HG03095 (cell line): ENCODE data around the gene PROSER3.

ENCODE experiments used
- ATAC-seq: cut with Tn5 transposase; IDR thresholded peaks from one replicate; pipeline ENCODE4 v1.9.1; 2021; ENCODE audit warnings: moderate library complexity; ENCODE audit not compliant: unreplicated experiment

Gene PROSER3

DNA sequence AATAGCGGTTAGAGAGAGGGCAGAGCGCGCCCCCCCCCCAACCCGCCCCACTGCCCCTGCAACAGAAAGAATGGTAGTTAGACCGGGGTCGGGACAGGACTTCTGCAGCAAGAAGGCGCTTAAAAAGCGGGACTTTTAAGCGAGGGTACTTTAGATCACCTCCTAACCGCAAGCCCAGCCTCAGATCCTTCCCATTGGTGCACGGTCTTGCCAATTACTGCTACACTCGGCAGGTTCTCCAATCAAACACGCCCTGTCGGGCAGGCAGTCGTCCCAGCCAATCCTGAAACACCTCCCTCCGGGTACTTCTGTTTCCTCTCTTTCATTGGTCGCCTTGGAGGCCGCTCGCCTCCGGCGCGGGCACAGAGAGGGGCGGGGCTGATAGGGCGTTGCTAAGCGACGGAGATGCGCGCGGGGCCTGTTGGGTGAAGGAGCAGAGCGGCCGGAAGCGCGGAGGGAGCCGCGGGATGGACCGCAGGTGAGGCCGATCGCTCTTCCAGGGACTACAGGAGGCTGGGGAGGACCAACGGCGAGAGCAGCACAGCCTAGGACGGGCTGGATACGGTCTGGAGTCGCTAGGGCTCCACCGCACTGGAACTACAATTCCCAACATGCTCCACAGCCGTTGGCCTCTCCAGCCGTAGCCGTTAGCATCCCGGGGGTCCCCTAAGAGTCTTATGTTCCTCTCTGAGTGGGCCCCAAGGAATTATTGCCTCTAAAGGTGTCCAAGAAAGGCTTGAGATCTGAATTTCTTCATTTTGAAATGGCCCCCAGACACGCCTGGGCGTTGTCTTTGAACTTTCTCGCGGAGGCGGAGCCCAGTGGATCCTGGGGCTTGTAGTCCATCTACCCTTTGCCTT lies at the start of gene PROSER3:
PROSER3 (plus strand) TSS at position 428 of the 860 bp plus-strand sequence; CDS start at position 468, 40 bp downstream.
- ATAC-seq = peak; percentile 85

DNA sequence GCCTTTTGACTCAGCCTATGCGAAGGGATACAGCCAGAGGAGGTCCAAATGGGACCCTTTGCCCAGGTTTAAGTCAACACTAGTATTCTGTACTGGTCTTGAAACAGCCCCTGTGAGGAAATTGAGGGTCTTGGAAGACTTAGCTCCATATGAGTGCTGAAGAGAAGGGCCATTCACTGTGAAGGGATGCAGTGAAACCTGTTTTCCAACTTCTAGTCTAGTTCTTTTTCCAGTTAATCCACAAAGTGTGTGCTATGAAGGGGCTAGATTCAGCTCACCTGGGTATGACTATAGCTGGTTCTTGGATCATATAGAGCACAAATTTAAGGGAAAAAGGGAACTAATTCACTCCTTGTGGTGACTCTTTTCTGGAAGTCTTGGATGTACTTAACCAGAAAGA lies 49.6 kb upstream of the PROSER3 start:
- no peak for ATAC-seq

DNA sequence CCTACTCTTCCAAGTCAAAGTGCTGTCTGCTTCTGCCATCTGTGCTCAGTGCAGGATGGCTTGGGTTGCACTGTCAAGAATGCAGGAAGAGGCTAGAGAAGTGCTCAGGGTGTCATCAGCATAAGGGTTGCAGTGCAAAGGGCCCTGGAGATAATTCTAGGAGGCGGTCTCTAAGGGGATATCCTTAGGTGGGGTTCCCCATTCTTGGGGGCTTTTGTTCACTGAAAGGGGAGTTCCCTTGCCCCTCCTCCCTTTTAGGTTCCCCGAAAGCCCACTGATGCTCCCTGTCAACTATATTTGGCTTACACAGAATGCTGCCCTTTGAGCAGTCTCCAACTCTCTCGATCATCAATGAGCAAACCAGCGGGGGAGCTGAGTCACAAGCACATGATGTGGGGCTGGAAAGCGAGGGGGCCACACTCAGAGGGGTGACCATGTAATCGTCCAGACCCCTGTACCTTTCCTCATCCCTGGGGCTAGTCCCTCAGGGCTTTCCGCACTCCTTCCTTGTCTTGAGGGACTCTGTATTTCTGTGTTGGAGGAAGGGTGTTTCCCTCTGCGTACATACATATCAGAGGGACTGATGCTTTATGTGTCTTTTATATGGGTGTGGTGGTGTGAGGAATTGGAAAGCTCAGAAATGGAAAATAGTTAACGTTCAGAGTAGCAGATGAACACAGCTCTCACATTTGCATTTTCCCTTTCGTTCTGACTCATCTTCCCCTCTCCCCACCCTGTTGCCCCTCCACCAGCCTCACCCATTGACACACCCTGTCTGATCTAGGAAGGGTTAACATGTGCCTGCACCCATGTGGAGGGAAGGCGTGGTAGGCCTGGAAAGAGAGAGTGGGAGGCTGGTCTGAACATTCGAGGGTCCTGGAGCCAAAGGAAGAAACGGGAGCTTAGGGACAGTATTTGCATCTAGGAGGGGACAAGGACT lies 46.9 kb upstream of the PROSER3 start:
- no peak for ATAC-seq

DNA sequence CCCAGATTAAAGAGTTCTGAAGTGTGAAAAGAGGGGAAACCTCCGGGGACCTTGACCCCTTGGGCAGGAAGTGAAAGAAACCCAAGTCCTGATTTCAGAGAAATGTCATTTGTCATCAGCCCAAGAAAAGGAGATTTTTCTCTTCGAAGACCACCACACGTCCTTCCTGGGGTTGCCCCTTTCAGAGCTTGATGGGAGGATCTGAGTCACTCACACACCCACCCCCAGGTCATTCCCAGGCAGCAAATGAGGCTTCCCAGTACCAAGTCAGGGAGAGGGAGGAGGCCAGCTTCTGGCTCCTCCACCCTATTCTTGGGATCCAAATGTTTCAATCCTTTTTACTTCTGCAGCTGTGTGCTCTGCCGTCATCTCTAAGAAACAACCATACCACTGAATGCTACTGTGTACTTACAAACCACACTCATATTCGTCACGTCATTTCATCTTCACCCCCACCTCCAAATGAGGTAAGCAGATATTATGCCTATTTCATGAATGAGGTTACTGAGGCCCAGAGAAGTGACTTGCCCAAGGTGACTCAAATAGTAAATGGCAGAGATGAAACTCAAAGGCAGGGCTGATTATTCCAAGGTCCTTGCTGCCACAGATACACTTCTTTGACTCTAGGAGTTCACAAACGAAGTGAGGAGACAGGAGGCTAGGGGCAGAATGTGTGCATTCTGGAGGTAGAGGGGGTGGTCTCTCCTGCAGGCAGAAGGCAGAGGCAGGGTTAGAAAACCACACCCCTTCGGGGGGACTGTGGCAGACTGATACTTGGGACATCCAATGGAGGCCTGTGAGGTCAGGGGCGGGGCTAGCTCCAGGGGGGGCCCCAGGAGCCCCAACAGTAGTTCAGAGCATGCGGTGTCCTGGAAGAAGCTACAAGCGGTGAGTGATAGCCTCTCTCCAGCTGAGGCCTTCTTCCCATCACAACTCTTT lies 45.1 kb upstream of the PROSER3 start:
- peak; percentile 20 for ATAC-seq

DNA sequence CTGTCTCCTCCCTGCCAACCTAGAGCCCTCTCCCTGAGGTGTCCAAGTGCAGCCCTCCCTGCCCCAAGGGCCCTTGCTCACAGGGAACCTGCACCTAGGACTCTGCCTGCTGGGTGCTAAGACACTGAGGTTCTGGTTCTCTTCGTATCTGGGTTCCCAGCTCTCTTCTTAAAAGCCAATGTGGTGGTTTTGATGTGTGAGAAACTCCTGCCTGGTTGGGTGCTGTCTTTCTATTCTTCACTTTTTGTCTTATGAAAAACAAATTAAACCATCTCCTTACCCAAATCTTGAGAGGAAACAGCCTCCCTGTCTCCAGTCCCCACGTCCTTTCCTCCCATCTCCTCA lies 44.5 kb upstream of the PROSER3 start:
- no peak for ATAC-seq

DNA sequence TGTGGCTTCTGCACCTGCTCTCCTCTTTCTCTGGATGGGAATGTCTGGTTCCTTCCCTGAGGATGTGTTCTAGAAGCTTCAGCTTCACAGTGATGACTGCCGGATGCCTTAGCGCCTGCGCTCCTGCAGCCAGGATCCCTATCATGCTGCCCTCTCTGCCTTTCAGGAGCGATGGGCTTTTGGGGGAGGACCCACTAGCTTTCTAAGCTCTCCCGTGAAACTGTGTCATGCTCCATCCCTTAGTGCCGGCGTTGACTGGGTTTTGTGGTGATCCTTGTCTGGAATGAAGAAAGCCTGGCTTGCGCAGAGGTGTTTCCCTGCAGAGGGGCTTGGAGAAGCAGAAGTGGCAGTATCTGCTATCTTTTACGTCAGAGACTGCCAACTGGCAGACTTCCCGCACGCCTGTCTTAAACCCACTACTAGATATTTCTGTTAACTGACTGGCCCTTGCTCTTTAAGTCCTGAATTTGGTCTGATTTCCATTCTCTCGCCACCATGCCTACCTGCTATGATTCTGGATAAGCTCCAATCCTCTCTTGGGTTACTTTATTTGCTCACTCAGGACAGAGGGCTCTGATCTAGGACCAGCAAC lies 44.0 kb upstream of the PROSER3 start:
- ATAC-seq = no peak

DNA sequence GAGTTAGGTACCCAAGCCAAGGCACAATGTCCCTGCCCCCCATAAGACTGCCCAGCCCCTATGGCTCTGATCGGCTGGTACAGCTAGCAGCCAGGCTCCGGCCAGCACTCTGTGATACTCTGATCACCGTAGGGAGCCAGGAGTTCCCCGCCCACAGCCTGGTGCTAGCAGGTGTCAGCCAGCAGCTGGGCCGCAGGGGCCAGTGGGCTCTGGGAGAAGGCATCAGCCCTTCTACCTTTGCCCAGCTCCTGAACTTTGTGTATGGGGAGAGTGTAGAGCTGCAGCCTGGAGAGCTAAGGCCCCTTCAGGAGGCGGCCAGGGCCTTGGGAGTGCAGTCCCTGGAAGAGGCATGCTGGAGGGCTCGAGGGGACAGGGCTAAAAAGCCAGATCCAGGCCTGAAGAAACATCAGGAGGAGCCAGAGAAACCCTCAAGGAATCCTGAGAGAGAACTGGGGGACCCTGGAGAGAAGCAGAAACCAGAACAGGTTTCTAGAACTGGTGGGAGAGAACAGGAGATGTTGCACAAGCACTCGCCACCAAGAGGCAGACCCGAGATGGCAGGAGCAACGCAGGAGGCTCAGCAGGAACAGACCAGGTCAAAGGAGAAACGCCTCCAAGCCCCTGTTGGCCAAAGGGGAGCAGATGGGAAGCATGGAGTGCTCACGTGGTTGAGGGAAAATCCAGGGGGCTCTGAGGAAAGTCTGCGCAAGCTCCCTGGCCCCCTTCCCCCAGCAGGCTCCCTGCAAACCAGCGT lies 43.2 kb upstream of the PROSER3 start:
- no peak for ATAC-seq

DNA sequence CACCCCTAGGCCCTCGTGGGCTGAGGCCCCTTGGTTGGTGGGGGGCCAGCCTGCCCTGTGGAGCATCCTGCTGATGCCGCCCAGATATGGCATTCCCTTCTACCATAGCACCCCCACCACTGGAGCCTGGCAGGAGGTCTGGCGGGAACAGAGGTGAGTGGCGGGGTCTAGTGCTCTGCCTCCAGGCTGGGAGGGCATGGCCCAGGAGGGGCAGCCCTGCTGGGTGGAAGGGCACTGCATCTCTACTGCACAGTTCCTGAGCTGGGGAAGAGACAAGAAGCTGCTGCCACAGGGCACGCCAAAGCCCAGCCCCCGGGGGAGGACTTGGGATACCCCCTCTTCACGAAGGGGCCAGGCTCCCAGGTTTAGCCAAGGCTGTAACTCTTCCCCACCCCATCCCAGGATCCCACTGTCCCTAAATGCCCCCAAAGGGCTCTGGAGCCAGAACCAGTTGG lies 42.6 kb upstream of the PROSER3 start:
- ATAC-seq = no peak

DNA sequence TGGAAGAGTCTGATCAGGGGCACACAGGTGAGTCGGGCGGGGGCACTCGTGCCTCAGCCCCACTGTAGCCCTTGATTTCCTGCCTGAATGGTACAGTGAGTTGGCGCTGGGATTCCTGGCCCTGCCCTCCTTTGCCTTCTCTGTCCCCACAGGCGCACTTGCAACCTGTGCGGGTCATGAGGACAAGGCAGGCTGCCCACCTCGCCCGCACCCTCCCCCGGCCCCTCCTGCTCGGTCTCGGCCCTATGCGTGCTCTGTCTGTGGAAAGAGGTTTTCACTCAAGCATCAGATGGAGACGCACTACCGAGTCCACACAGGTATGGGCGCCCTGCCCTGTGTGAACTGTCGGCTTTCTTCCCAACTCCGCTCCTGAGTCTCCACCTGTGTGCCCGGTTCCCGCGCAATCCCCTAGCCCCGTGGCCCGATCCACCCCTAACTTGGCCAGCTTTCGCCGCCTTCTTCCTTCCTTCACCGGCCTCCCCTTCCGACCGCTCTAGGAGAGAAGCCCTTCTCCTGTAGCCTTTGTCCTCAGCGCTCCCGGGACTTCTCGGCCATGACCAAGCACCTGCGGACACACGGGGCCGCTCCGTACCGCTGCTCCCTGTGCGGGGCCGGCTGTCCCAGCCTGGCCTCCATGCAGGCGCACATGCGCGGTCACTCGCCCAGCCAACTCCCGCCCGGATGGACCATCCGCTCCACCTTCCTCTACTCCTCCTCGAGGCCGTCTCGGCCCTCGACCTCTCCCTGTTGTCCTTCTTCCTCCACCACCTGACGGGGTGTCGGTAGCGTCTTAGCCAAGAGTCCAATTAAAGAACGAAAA lies 41.8 kb upstream of the PROSER3 start:
- no peak for ATAC-seq

DNA sequence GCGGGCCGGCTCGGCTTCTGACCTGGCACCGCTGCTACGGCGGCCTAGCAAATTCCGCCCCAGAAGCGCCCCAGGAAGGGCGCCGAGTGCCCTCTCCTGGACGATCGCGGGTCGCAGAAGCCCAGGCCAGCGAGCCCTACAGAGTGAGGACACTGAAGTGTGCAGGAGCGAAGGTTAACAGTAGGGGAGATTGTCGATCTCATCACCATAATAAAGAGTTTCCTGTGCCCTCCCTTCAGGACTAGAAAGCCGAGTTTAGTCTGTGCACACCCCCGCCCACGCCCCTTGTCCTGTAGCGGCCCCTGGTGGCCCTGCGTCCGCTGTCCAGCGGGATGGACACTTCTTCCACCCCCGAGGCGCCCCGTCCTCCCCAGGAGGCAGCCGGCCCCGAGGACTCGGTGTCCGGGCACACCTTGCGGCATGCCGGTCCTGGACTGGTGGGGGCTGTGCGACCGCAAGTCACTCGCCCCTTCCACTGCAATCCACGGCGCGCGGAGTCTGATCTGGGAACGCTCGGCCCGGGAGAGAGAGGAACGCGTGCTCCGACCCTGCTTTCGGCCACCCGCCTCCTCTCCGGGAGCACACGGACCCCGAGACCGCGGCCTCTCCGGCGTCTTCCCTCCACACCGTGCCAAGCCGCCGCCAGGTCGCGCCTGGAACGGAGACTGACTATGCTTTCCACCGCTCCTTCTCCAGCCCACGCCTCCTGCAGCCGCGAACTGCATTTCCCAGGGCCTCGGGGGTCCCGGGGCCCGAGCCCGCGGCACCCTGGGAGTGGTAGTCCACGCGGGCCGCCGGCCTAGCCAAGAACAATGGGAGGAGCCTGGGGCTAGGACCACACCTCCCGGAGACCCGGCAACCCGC lies 40.9 kb upstream of the PROSER3 start:
- ATAC-seq = peak; percentile 44

DNA sequence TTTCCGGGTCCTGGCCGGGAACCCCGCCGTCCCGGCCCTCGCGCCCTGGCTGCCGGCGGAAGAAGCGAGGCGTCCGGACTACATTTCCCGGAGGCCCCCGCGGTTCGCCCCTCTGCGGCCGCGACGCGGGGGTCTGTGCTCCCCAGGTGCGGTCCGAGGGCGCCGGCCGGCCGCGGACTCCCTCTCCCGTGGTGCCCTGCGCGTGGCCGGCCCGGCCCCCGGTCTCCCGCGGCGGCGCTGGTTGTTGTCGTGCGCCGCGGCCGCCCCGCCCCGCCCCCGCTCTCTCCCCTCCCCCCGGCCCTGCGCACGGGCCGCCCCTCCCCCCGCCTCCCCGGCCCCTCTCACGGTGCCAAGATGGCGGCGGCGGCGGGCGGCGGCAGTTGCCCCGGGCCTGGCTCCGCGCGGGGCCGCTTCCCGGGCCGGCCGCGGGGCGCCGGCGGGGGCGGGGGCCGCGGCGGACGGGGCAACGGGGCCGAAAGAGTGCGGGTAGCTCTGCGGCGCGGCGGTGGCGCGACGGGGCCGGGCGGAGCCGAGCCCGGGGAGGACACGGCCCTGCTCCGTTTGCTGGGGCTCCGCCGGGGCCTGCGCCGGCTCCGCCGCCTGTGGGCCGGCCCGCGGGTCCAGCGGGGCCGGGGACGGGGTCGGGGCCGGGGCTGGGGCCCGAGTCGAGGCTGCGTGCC lies 40.2 kb upstream of the PROSER3 start, which contains the start of gene KMT2B:
KMT2B (plus strand) TSS at position 339 of the 680 bp plus-strand sequence; CDS start at position 355, 16 bp downstream.
- no peak for ATAC-seq

DNA sequence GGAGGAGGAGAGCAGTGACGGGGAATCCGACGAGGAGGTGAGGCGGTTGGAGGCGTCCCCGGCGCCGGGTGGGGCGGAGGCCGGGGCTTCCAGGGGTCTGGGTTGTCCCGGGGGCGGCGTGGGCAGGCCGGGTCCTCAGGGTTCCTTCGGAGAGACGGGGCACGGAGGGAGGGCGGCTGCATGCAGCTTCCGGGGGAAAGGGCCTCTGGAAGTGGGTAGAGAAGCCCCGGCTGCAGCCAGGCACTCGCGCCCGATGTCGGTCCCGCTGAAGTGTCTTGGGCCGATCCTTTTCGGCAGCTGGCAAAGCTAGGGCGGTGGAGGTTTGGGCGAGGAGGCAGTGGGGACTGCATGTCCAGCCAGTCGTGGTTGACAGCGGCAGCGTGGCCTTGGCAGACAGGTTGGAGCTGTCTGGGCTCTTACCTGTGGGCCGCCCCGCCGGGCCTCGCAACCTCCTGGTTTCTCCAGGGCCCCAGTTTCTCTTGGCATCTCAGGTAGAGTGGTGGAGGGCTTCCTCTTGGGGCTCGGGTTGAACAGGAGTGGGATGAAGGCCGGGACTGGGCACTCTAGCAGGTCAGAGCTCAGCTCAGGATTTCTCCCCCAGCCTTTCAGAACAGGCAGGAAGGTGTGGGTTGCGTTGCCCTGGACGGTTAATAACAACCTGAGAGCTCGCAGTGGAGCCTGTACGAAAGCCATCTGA lies 39.5 kb upstream of the PROSER3 start:
- no peak for ATAC-seq

DNA sequence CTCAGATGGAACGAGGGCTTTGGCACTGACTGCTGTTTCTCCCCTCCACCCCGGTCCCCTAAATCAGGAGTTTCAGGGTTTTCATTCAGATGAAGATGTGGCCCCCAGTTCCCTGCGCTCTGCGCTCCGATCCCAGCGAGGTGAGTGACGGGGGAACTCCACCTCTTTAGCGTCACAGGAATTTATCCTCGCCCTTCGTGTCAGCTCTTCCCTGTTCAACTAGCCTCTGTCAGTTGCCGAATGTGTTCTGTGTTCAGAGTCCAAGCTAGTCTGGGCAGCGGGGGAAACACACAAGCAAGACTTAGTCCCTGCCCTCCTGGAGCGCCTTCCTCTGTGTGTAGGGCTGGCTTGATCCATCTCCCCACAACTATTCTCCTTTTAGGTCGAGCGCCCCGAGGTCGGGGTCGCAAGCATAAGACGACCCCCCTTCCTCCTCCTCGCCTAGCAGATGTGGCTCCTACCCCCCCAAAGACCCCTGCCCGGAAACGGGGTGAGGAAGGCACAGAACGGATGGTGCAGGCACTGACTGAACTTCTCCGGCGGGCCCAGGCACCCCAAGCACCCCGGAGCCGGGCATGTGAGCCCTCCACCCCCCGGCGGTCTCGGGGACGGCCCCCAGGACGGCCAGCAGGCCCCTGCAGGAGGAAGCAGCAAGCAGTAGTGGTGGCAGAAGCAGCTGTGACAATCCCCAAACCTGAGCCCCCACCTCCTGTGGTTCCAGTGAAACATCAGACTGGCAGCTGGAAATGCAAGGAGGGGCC lies 38.4 kb upstream of the PROSER3 start:
- ATAC-seq = no peak

DNA sequence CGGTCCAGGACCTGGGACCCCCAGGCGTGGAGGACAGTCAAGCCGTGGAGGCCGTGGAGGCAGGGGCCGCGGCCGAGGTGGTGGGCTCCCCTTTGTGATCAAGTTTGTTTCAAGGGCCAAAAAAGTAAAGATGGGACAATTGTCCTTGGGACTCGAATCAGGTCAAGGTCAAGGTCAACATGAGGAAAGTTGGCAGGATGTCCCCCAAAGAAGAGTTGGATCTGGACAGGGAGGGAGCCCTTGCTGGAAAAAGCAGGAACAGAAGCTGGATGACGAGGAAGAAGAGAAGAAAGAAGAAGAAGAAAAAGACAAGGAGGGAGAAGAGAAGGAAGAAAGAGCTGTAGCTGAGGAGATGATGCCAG lies 37.8 kb upstream of the PROSER3 start:
- no peak for ATAC-seq

DNA sequence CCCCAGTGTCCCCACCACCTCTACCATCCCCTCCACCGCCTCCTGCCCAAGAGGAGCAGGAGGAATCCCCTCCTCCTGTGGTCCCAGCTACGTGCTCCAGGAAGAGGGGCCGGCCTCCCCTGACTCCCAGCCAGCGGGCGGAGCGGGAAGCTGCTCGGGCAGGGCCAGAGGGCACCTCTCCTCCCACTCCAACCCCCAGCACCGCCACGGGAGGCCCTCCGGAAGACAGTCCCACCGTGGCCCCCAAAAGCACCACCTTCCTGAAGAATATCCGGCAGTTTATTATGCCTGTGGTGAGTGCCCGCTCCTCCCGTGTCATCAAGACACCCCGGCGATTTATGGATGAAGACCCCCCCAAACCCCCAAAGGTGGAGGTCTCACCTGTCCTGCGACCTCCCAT lies 37.3 kb upstream of the PROSER3 start:
- no peak for ATAC-seq

DNA sequence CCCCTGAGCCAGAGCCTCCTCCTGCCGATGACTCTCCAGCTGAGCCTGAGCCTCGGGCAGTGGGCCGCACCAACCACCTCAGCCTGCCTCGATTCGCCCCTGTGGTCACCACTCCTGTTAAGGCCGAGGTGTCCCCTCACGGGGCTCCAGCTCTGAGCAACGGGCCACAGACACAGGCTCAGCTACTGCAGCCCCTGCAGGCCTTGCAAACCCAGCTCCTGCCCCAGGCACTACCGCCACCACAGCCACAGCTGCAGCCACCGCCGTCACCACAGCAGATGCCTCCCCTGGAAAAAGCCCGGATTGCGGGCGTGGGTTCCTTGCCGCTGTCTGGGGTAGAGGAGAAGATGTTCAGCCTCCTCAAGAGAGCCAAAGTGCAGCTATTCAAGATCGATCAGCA lies 36.6 kb upstream of the PROSER3 start:
- ATAC-seq = no peak
